T-helper 1 cell treated with Interleukin-12 subunit alpha and Interleukin-12 subunit beta and Interleukin-4 antibody, amounts not matched to agents 30 ng/mL and 1 ng/mL, for 36 hours (primary cell): ENCODE measurements around the gene MNT. TPM values are rescaled to one million over a fixed set of nuclear protein-coding genes. Genes with fewer than 3 reads are reported as not detected.

ENCODE experiments used
- intact Hi-C: fragments of 100-400 bp; cut with micrococcal nuclease; formaldehyde crosslinking; loops from one replicate; pipeline ENCODE4 v1.15.1; 2024
- total RNA-seq: library from RNA; stranded (reverse); gene quantifications from 2 replicates; pipeline ENCODE4 v1.2.3, GENCODE V29; 2022

MNT gene
- total RNA-seq, 1 donor from 2014 or later, result 26.4 TPM

DNA sequence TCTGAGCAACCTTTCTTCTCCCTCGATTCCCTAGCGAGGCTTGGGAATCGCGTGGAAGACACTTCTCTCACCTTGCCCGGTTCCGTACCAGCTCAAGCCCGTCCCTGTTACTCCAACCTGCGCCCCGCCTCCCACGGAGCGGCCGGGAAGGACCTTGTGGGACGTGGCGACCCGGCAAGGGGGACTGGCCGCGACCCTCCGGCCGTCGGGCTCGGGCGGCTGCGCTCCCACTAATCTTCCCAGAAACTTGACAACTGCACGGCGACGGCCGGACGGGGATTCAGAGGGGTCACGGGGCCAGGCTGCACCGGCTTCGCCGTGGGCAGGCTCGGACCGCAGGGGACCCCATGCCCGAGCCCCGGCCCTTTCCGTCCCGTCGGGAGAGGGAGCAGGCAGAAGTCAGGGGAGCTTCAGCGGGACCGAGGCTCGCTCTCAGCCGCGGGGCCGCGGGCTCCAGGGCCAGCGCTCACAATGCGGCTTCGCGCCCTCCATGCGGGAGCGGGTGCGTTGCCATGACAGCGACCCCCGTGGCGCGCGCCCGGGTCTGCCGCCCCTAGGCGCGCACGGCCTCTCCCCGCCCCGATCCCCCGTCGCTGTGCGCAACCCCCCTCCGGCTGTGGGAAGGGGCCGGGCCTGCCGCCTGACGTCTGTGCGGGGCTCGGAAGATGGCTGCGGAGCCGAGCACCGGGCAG is 63.9 kb downstream of the MNT start, which contains the start of gene SGSM2:
SGSM2 (plus strand) TSS at position 650 of the 692 bp plus-strand sequence. CDS start 188 bp downstream, outside the sequence.
- intact Hi-C loops, result loop anchor here (1.0 to 5.0 kb wide), 9 partner anchors 16 to 620 kb away; partner anchors contain the start of genes CLUH, METTL16, MNT and SMG6

DNA sequence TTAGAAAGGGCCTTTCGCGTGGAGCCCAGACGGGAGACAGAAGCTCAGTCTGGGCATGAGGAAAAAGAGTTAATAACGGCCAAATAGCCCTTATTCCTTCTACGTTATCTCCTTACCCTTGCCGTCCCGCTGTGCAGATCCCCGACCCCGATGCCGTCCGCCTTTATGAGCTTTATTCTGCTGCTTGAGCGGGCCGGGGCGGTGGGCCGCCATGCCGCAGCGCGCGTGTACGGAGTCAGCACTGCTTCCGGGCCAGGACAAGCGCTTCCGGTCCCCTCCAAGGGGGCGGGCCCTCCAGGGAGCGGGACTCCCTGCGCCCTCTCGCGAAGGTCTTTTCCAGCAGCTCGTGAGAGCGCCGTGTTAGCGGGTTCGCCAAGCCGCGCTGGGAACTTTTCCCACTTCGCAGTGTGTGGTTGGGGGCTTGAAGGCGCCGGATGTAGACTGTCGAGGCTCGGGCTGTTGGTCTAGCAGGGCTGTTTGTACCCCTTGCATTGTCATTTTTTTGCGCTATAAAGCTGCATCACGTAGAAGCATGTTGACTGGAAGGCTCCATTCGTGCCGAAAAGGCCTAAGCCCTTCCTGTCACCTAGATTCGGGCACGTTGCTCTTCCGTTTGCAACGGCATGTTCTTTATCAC is 64.5 kb downstream of the MNT start, which contains the start of gene TSR1:
TSR1 (minus strand) TSS at position 243 of the 637 bp plus-strand sequence; CDS start at position 213, 30 bp downstream.
- intact Hi-C loops, result loop anchor here (1.0 to 5.0 kb wide), 8 partner anchors 17 to 620 kb away; partner anchors contain the start of genes CLUH, METTL16, MNT and SMG6

DNA sequence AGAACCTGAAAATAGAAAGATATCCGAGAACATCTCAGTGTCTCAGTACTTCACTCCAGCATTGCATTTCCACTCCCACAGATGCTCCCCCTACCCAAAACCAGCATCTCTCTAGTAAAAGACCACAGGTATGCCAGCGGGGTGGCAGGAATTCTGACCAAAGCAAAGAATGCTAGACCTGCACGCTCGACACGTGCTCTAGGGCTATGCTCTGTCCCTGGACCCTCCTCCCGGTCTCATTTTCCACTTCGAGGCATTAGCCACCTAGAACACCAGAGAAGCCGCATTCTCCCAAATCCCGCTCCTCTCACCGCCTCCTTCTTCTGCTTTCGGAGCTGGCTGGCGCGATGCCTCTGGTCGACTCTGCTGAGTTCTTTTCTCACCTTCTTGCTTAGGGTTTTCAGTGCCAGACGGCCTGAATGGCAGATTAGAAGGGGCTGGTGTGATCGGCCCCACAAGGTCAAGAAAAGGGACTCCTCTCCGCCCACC is 65.1 kb downstream of the MNT start:
- intact Hi-C loops, result loop anchor here (1.0 to 5.0 kb wide), 8 partner anchors 18 to 619 kb away; partner anchors contain the start of genes CLUH, METTL16, MNT and SMG6

Other genes starting within 250 kb of the MNT start
- 42.1 and 47.9 TPM in 2 replicates for gene SMG6, start 97.3 kb downstream of the MNT start, total RNA-seq
- gene SRR, start 97.1 kb downstream of the MNT start, total RNA-seq, result 18.7 and 19.0 TPM in 2 replicates
- 35.1 and 37.5 TPM in 2 replicates for gene TSR1, start 64.6 kb downstream of the MNT start, total RNA-seq
- 63.0 and 66.4 TPM in 2 replicates for gene SGSM2, start 63.6 kb downstream of the MNT start, total RNA-seq
- gene METTL16, start 110.8 kb upstream of the MNT start, total RNA-seq, result 32.5 and 36.7 TPM in 2 replicates
- 167 and 191 TPM in 2 replicates for gene PAFAH1B1, start 192.6 kb upstream of the MNT start, total RNA-seq